ENCODE results near the gene RXRA. TPM values are rescaled to one million over a fixed set of nuclear protein-coding genes. Genes with fewer than 3 reads are reported as not detected.

The RXRA gene
- total RNA-seq, 1 experiment from 2014 or later = 29.9 TPM

GRCh38 chr9:134377143-134377484 lies 50.9 kb downstream of the RXRA start:
- H3K79me1 ChIP-seq (ENCODE audit: insufficient read depth, low read depth, low read length, poor library complexity, severe bottlenecking) = no peaks in the 10 kb centered on the region
- no peak overlapping the region for H3K14ac ChIP-seq (ENCODE audit: insufficient read depth, low read length)
- no peak overlapping the region for H2BK20ac ChIP-seq (ENCODE audit: low read depth, low read length, poor library complexity, severe bottlenecking)
- H3K27ac Mint-ChIP-seq = no peak overlapping the region
- no peaks in the 10 kb centered on the region for H3K4me1 ChIP-seq (ENCODE audit: insufficient read depth, low read length)
- H3K23ac ChIP-seq (ENCODE audit: insufficient read length, low read depth, low read length) = no peak overlapping the region
- no peaks in the 10 kb centered on the region for H3K9me3 ChIP-seq (ENCODE audit: control insufficient read depth, low read depth, low read length)
- H3K36me3 Mint-ChIP-seq (ENCODE audit: insufficient read depth in 1 of 3, low read depth in 3 of 3) = no peaks in the 10 kb centered on the region; a peak in 1 of 7 replicates
- TF ChIP-seq CTCF (conservative IDR thresholded peaks at IDR 0.05) = no peak
- peaks cover 5 to 30% of the 10 kb centered on the region in 2 experiments for H3K4me1 Mint-ChIP-seq
- no peaks in the 10 kb centered on the region for H3K23me2 ChIP-seq (ENCODE audit: insufficient read length, low read depth, low read length, poor library complexity, severe bottlenecking)
- no peak overlapping the region for H3K4me3 Mint-ChIP-seq
- no peak overlapping the region for H3K4me2 ChIP-seq (ENCODE audit: insufficient read depth, insufficient read length, low read length)
- H3K18ac ChIP-seq (ENCODE audit: insufficient read length, low read depth, low read length) = no peak overlapping the region
- no peak overlapping the region for H3K56ac ChIP-seq (ENCODE audit: insufficient read length, low read depth, low read length)
- H3K9me3 Mint-ChIP-seq = no peaks in the 10 kb centered on the region
- H3K79me2 ChIP-seq (ENCODE audit: insufficient read depth, low read length) = no peaks in the 10 kb centered on the region; the same call in 1 of the 2 replicates
- no peak overlapping the region for H4K8ac ChIP-seq (replicated peaks; ENCODE audit: insufficient read length, low read depth, low read length)
- no peak overlapping the region for H2BK12ac ChIP-seq (ENCODE audit: insufficient read length, low read depth, low read length)
- H3K27ac ChIP-seq (ENCODE audit: insufficient read length, low read depth, low read length) = no peak overlapping the region
- no peak overlapping the region for H2AFZ ChIP-seq (ENCODE audit: low read length)
- H4K91ac ChIP-seq (ENCODE audit: insufficient read length, low read depth, low read length) = no peak overlapping the region
- H2BK5ac ChIP-seq (ENCODE audit: insufficient read length, low read length) = no peak overlapping the region
- DNase-seq = no peak
- no peaks in the 10 kb centered on the region for H3K27me3 Mint-ChIP-seq (ENCODE audit: low read depth)
- no peak overlapping the region for H2AK5ac ChIP-seq (ENCODE audit: insufficient read length, low read length)
- no peak overlapping the region for H2BK15ac ChIP-seq (ENCODE audit: low read depth, low read length)
- no peak overlapping the region for H2BK120ac ChIP-seq (ENCODE audit: low read depth, low read length, poor library complexity, severe bottlenecking)
- no peaks in the 10 kb centered on the region for H3K27me3 ChIP-seq (ENCODE audit: insufficient read depth, low read length)
- no CpG with 5 or more reads among the region's 8 CpGs for WGBS (ENCODE audit: extremely low coverage, insufficient read length, low lambda C conversion rate)
- no peak overlapping the region for H3K9ac ChIP-seq (ENCODE audit: extremely low read depth, insufficient read length, low read length)
- peaks cover 2% of the 10 kb centered on the region for H4K20me1 ChIP-seq (ENCODE audit: control insufficient read depth, insufficient read depth, insufficient read length)
- no peak overlapping the region for H3K4ac ChIP-seq (ENCODE audit: low read depth, low read length)
- H4K5ac ChIP-seq (ENCODE audit: insufficient read length, low read depth, low read length) = no peak overlapping the region
- no peak overlapping the region for H3T11ph ChIP-seq (ENCODE audit: low read length)
